Endothelial cell of umbilical vein (primary cell): ENCODE data around the gene TM4SF18. TPM values are rescaled to one million over a fixed set of nuclear protein-coding genes. Genes with fewer than 3 reads are reported as not detected.

Experiments
- BruUV-seq: library from RNA; stranded (reverse); fragments of 400-500 nt; replicated peaks from 2 replicates; lab custom pipeline; 2021; lab: Mats Ljungman, UMichigan
- CTCF ChIA-PET: fragments of 300-600, 350-600 bp; sonication (Branson Sonifier 250); formaldehyde crosslinking; loops from one replicate; lab custom pipeline; 2021; ENCODE audit warnings: antibody characterized with exemption, inconsistent platforms; lab: Charles Lee
- POLR2A ChIA-PET: fragments of 300-600, 350-600 bp; sonication (Branson Sonifier 250); formaldehyde crosslinking; loops from one replicate; lab custom pipeline; 2021; ENCODE audit warnings: antibody characterized with exemption, inconsistent platforms; lab: Charles Lee
- DNase-seq: peaks from one replicate; pipeline ENCODE4 v3.0.0-alpha.2; 2011; ENCODE audit warnings: low read depth, low spot score
- FAIRE-seq: peaks from 2 replicates; lab custom pipeline; 2011; peaks lifted over from hg19 to GRCh38; lab: Jason Lieb, UNC
- H2AFZ ChIP-seq: 2 replicates; pipeline ENCODE4 v1.6.0; 2012; ENCODE audit warnings: low read depth, low read length, control low read depth, inconsistent platforms
- H3K27ac ChIP-seq: 2 replicates; pipeline ENCODE4 v1.5.1; 2011; ENCODE audit warnings: low read depth, mild to moderate bottlenecking, control low read depth, low read length, moderate library complexity; ENCODE audit not compliant: insufficient read depth
- H3K27me3 ChIP-seq, 2 experiments: 2 replicates each; pipeline versions ENCODE4 v1.6.0 to v1.6.1; 2011; ENCODE audit warnings: low read length in 2 of 2, mixed read lengths in 1 of 2; ENCODE audit not compliant: control insufficient read depth in 2 of 2, insufficient read depth in 2 of 2
- H3K36me3 ChIP-seq, 2 experiments: 2 replicates in 1 of 2; 3 replicates in 1 of 2; pipeline ENCODE4 v1.5.1; 2011; ENCODE audit warnings: low read length in 2 of 2, mild to moderate bottlenecking in 1 of 2, moderate library complexity in 1 of 2; ENCODE audit not compliant: control insufficient read depth in 2 of 2, insufficient read depth in 2 of 2; ENCODE audit errors: extremely low read depth in 1 of 2
- H3K4me1 ChIP-seq: 3 replicates; pipeline ENCODE4 v1.5.1; 2011; ENCODE audit warnings: mild to moderate bottlenecking, low read length; ENCODE audit not compliant: control insufficient read depth, insufficient read depth; ENCODE audit errors: extremely low read depth
- H3K4me2 ChIP-seq: 2 replicates; pipeline ENCODE4 v1.6.1; 2011; ENCODE audit warnings: low read length, control low read depth, mixed read lengths; ENCODE audit not compliant: insufficient read depth
- H3K4me3 ChIP-seq, 3 experiments: fragments of 200-600 bp in 1 of 3; sonication (generic), shearing (Covaris generic) in 1 of 3; replicated peaks in 1 of 3; 2 replicates each; pipeline ENCODE4 v1.5.1; 2011 to 2016; ENCODE audit warnings: control low read depth in 3 of 3, low read length in 3 of 3, mild to moderate bottlenecking in 2 of 3, inconsistent platforms in 1 of 3, low read depth in 1 of 3, moderate library complexity in 1 of 3; ENCODE audit not compliant: insufficient read depth in 1 of 3
- H3K79me2 ChIP-seq: 2 replicates; pipeline ENCODE4 v1.6.0; 2012; ENCODE audit warnings: low read length, inconsistent platforms; ENCODE audit not compliant: control insufficient read depth, insufficient read depth
- H3K9ac ChIP-seq: replicated peaks from 2 replicates; pipeline ENCODE3; 2011; ENCODE audit warnings: low read length, control low read depth; ENCODE audit not compliant: insufficient read depth; ENCODE audit errors: extremely low read depth
- H3K9me1 ChIP-seq: replicated peaks from 3 replicates; pipeline ENCODE4 v1.6.0; 2011; ENCODE audit warnings: mild to moderate bottlenecking, low read length; ENCODE audit not compliant: control insufficient read depth, insufficient read depth; ENCODE audit errors: extremely low read depth
- H3K9me3 ChIP-seq: replicated peaks from 2 replicates; pipeline ENCODE4 v1.5.1; 2012; ENCODE audit warnings: low read length, inconsistent platforms; ENCODE audit not compliant: control insufficient read depth, insufficient read depth
- H4K20me1 ChIP-seq: replicated peaks from 2 replicates; pipeline ENCODE3; 2011; ENCODE audit warnings: mild to moderate bottlenecking, low read length; ENCODE audit not compliant: control insufficient read depth, insufficient read depth; ENCODE audit errors: extremely low read depth
- CTCF ChIP-seq, 2 donors: IDR thresholded peaks; 1 replicate in 1 of 2; 2 replicates in 1 of 2; pipeline ENCODE4 v1.5.1; 2011; ENCODE audit warnings: low read length in 2 of 2, mild to moderate bottlenecking in 2 of 2, moderate library complexity in 2 of 2, control low read depth in 1 of 2, inconsistent platforms in 1 of 2, low read depth in 1 of 2; ENCODE audit not compliant: insufficient read depth in 1 of 2; ENCODE audit errors: extremely low read depth in 1 of 2
- EZH2 ChIP-seq: IDR thresholded peaks from 2 replicates; pipeline ENCODE4 v1.6.1; 2012; ENCODE audit warnings: borderline replicate concordance, low read depth, mild to moderate bottlenecking, moderate library complexity, low read length, inconsistent platforms; ENCODE audit not compliant: severe bottlenecking
- FOS ChIP-seq: IDR thresholded peaks from 2 replicates; pipeline ENCODE4 v1.6.1; 2011; ENCODE audit warnings: mild to moderate bottlenecking, low read length, moderate library complexity, borderline replicate concordance; ENCODE audit not compliant: insufficient read depth
- GATA2 ChIP-seq: IDR thresholded peaks from 2 replicates; pipeline ENCODE4 v1.7.0; 2011; ENCODE audit warnings: low read depth, mild to moderate bottlenecking, moderate library complexity, mixed read lengths, low read length; ENCODE audit not compliant: insufficient read length, insufficient read depth
- JUN ChIP-seq: IDR thresholded peaks from 2 replicates; pipeline ENCODE4 v1.6.1; 2011; ENCODE audit warnings: borderline replicate concordance, low read depth; ENCODE audit not compliant: insufficient read length, insufficient read depth
- MAX ChIP-seq: IDR thresholded peaks from 2 replicates; pipeline ENCODE4 v1.6.1; 2011; ENCODE audit not compliant: insufficient read depth, insufficient read length
- MYC ChIP-seq: IDR thresholded peaks from one replicate; pipeline ENCODE4 v1.6.1; 2011; ENCODE audit warnings: mild to moderate bottlenecking, low read depth, low read length
- POLR2A ChIP-seq: IDR thresholded peaks from 2 replicates; pipeline ENCODE4 v1.6.1; 2012; ENCODE audit warnings: low read depth, mild to moderate bottlenecking, control low read depth, low read length
- POLR2AphosphoS5 ChIP-seq: IDR thresholded peaks from 2 replicates; pipeline ENCODE4 v1.6.1; 2012; ENCODE audit warnings: low read depth, mild to moderate bottlenecking, control low read depth, low read length, moderate library complexity; ENCODE audit not compliant: insufficient read depth
- dilution Hi-C: fragments of 300-500 bp; cut with MboI; formaldehyde crosslinking; loops from one replicate; pipeline ENCODE4 v1.15.0; 2019; ENCODE audit warnings: low sequenced_read_pairs; ENCODE audit not compliant: extremely low pct_ligation_motif_present
- intact Hi-C: fragments of 100-400 bp; cut with micrococcal nuclease; formaldehyde crosslinking; loops from one replicate; pipeline ENCODE4 v1.10.0; 2022
- polyA plus RNA-seq, 4 experiments: library from polyadenylated mRNA; depleted of rRNA in 3 of 4; stranded (reverse) in 3 of 4; unstranded in 1 of 4; fragments of >200 nt; gene quantifications; 2 replicates each; pipeline versions ENCODE4 v1.2.1 to v1.2.3, GENCODE V29; 2011 to 2012; ENCODE audit warnings: missing spikeins in 1 of 4
- total RNA-seq: library from RNA; stranded (reverse); gene quantifications from 2 replicates; pipeline ENCODE4 v1.2.3, GENCODE V29; 2021

Gene TM4SF18
- total and polyA plus RNA-seq, 2 donors (not counting 3 experiments of a cell fraction or from before 2014, with no cell fraction given), result 158 to 163 TPM

- Histone ChIP-seq H3K4me1 (no peaks in the 10 kb centered on the region), H3K79me2 (no peaks in the 10 kb centered on the region), H3K27me3 (no peaks in the 10 kb centered on the region), H4K20me1 (no peaks in the 10 kb centered on the region), H3K9ac (no peak overlapping the region), H3K9me3 (no peaks in the 10 kb centered on the region), H3K4me2 (no peak overlapping the region), H3K9me1 (no peaks in the 10 kb centered on the region), H3K4me3 (no peak overlapping the region), H3K27ac (no peak overlapping the region), H2AFZ (no peak overlapping the region), H3K36me3 (no peaks in the 10 kb centered on the region)
- intact Hi-C loops, result no loop called here
- BruUV-seq, result no TSS peak
- POLR2A ChIA-PET, result no interaction called here
- dilution Hi-C loops, result no loop called here
- CTCF ChIA-PET, result no interaction called here
- DNase-seq, result no peak
- no peak for FAIRE-seq
- TF ChIP-seq JUN (no peak), CTCF (IDR thresholded peaks at IDR 0.05; ENCODE audit: extremely low read depth in 1 of 2, insufficient read depth in 1 of 2, low read depth in 1 of 2, low read length in 2 of 2) (no peak), EZH2 (no peak), POLR2AphosphoS5 (no peak), FOS (no peak), MAX (no peak), POLR2A (no peak), MYC (no peak), GATA2 (no peak)
These were observed 26.5 kb downstream of the TM4SF18 start for GRCh38 chr3:149306751-149307434.
